Globus pallidus (tissue), 1 donor: Measurements from ENCODE around the gene CCDC85C.

Experiments used
- DNase-seq: peaks from one replicate; pipeline ENCODE4 v3.0.0-alpha.2; 2015; ENCODE audit warnings: low spot score

CCDC85C gene

GRCh38 chr14:99539491-99539890 is 64.5 kb downstream of the CCDC85C start:
- DNase-seq: no peak

GRCh38 chr14:99538733-99539132 is 65.3 kb downstream of the CCDC85C start:
- no peak for DNase-seq

GRCh38 chr14:99538275-99538674 is 65.7 kb downstream of the CCDC85C start:
- no peak for DNase-seq

GRCh38 chr14:99537399-99537798 is 66.6 kb downstream of the CCDC85C start:
- no peak for DNase-seq

- no peak for DNase-seq
Observed at GRCh38 chr14:99535908-99536778, 67.9 kb downstream of the CCDC85C start.

GRCh38 chr14:99535448-99535847 is 68.6 kb downstream of the CCDC85C start:
- DNase-seq: no peak

- peak; percentile 49 for DNase-seq
Observed at GRCh38 chr14:99534863-99535262, 69.1 kb downstream of the CCDC85C start.

- DNase-seq: peak; percentile 28
Observed at GRCh38 chr14:99534333-99534732, 69.7 kb downstream of the CCDC85C start.

- no peak for DNase-seq
Observed at GRCh38 chr14:99532310-99532709, 71.7 kb downstream of the CCDC85C start.

- no peak for DNase-seq
Observed at GRCh38 chr14:99531251-99532096, 72.5 kb downstream of the CCDC85C start.

- DNase-seq: no peak
Observed at GRCh38 chr14:99530407-99531155, 73.4 kb downstream of the CCDC85C start.

- no peak for DNase-seq
Observed at GRCh38 chr14:99529899-99530298, 74.1 kb downstream of the CCDC85C start.

- no peak for DNase-seq
Observed at GRCh38 chr14:99527427-99528076, 76.5 kb downstream of the CCDC85C start.

- no peak for DNase-seq
Observed at GRCh38 chr14:99527026-99527425, 77.0 kb downstream of the CCDC85C start.

GRCh38 chr14:99525699-99526080 is 78.3 kb downstream of the CCDC85C start:
- DNase-seq: no peak

GRCh38 chr14:99524804-99525698 is 79.0 kb downstream of the CCDC85C start:
- no peak for DNase-seq

- DNase-seq: no peak
Observed at GRCh38 chr14:99524091-99524661, 79.8 kb downstream of the CCDC85C start.

GRCh38 chr14:99523704-99524055 is 80.3 kb downstream of the CCDC85C start:
- no peak for DNase-seq

GRCh38 chr14:99522934-99523703 is 80.9 kb downstream of the CCDC85C start:
- DNase-seq: no peak

- no peak for DNase-seq
Observed at GRCh38 chr14:99522457-99522891, 81.5 kb downstream of the CCDC85C start.
